ENCODE results near the gene RNH1.
A peak's percentile ranks its signal among the peaks of the same experiment; 100 is the strongest.

RNH1 gene

DNA sequence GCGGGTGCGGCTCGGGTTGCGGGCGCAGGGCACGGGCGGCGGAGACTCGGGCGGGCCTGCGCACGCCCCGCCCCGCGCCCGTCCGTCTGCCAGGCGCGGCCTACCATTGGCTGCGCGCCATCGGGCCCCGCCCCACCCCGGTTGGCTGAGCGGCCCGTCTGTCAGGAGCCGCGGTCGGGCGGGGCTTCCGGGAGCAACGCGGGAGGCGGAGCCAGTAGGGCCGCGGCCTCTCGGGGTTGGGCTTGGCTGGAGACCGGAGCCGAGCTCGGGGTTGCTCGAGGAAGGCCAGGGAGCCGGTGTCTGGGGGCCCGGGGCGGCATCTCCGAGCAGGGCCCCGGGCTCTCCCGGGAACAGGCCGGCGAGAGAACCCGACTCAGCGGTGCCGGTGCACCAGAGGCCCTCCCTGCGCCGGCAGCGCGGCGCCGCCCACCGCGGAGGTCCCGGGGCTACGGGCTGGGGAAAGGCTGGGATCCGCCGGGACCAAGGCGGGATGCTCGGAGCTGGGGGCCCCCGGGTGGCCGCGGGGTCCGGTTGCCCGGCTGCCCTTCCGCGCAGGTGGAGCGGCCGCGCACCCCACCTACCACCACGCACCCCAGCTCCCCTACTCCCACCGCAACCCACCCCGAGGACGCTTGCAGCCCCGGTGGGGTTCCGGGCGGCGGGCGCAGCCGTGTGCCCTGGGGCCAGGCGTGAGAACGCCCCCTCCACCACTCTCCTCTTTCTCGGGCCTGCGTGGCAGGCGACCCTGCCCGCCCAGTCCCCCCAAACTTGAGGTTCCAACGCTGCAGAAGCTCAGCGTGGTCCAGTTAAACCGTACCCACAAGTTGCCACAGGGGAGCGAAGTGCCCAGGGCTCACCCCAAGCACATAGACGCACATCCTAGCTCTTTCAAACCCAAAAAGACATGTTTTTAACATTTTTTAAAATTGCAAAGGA, 28.7 kb upstream of the RNH1 start, which contains the start of gene HRAS:
HRAS (minus strand) TSS at position 58 of the 936 bp plus-strand sequence.
- H3K4me3 ChIP-seq (ENCODE audit: low read depth, low read length), result peak within 1 kb of the TSS; percentile 66
- peak; percentile 94 for DNase-seq (ENCODE audit: low read depth)
- TF ChIP-seq POLR2A (IDR thresholded peaks at IDR 0.05; ENCODE audit: extremely low read depth, insufficient read length), result peak; percentile 79
- TF ChIP-seq, protein P1, sequence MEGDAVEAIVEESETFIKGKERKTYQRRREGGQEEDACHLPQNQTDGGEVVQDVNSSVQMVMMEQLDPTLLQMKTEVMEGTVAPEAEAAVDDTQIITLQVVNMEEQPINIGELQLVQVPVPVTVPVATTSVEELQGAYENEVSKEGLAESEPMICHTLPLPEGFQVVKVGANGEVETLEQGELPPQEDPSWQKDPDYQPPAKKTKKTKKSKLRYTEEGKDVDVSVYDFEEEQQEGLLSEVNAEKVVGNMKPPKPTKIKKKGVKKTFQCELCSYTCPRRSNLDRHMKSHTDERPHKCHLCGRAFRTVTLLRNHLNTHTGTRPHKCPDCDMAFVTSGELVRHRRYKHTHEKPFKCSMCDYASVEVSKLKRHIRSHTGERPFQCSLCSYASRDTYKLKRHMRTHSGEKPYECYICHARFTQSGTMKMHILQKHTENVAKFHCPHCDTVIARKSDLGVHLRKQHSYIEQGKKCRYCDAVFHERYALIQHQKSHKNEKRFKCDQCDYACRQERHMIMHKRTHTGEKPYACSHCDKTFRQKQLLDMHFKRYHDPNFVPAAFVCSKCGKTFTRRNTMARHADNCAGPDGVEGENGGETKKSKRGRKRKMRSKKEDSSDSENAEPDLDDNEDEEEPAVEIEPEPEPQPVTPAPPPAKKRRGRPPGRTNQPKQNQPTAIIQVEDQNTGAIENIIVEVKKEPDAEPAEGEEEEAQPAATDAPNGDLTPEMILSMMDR (IDR thresholded peaks at IDR 0.05; ENCODE audit: low read depth, low read length), result no peak

DNA sequence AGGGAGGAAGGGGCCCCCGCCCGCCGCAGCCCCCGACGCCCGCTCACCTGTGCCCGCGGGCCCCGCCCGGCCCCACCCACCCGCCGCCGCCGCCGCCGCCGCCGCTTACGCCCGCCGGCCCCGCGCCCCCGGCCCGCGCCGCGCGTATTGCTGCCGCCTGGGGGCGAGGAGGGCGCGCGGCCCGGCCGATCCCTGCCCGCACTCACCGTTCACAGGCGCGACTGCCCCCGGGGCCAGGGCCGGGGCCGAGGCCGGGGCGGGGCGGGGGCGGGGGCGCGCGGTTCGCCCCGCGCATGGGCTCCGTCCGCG, 28.1 kb upstream of the RNH1 start:
- DNase-seq (ENCODE audit: low read depth), result no peak
- TF ChIP-seq, protein P1 (IDR thresholded peaks at IDR 0.05; ENCODE audit: low read depth, low read length), result no peak
- TF ChIP-seq POLR2A (IDR thresholded peaks at IDR 0.05; ENCODE audit: extremely low read depth, insufficient read length) (no peak), MYC (IDR thresholded peaks at IDR 0.05; ENCODE audit: low read depth, low read length) (no peak)
- no peak overlapping the region for H3K4me3 ChIP-seq (ENCODE audit: low read depth, low read length)

DNA sequence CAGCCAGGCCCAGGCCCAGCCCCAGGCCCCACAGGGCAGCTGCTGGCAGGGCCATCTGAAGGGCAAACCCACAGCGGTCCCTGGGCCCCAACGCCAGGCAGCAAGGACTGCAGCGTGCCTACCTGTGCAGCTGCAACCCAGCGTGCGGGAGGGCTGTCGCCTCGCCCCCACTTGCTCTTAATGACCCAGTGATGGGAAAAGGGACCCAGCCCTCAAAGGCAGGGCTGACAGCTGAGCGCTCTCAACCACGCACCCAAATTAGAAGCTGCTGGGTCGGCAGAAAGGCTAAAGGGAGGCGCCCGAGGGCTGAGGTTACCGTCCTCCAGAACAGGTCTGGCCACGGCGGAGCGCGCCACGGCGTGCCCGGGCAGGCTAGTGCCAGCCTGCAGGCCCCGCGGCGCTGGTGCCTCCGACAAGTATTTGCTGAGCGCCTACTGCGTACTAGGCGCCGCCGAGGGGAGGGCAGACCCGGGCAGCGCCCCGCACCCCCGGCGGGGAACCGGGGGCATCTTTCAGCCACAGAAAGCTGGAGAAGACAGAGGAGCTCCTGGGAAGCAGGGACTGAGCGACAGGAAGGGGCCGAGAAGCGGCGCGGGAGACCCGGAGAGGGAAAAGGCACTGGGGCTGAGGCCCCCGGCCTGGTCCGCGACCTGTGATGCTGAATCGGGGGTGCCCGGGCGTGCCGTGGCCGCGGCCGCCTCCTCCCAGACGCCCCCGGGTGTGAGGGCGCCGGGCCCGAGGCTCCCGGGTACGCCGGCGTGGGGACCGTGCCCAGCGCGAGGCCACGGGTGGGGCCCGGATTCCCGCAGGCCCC, 27.6 kb upstream of the RNH1 start:
- DNase-seq (ENCODE audit: low read depth), result peak; percentile 42
- TF ChIP-seq POLR2A (IDR thresholded peaks at IDR 0.05; ENCODE audit: extremely low read depth, insufficient read length), result no peak
- peak overlapping the region; percentile 57 for H3K4me3 ChIP-seq (ENCODE audit: low read depth, low read length)

DNA sequence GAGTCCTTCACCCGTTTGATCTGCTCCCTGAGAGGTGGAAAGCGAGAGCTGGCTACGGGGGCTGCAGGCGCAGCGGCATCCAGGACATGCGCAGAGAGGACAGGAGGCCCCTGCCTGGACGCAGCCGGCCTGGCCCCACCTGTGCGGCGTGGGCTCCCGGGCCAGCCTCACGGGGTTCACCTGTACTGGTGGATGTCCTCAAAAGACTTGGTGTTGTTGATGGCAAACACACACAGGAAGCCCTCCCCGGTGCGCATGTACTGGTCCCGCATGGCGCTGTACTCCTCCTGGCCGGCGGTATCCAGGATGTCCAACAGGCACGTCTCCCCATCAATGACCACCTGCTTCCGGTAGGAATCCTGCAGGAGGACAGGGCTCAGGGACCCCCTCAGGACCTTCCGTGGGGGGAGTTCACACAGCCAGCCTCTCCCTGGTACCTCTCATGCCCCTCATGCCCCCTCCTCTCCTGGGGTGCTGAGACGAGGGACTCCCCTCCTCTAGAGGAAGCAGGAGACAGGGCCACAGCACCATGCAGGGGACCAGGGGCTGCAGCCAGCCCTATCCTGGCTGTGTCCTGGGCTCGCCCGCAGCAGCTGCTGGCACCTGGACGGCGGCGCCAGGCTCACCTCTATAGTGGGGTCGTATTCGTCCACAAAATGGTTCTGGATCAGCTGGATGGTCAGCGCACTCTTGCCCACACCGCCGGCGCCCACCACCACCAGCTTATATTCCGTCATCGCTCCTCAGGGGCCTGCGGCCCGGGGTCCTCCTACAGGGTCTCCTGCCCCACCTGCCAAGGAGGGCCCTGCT, 26.7 kb upstream of the RNH1 start:
- TF ChIP-seq, protein P2, sequence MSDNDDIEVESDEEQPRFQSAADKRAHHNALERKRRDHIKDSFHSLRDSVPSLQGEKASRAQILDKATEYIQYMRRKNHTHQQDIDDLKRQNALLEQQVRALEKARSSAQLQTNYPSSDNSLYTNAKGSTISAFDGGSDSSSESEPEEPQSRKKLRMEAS (IDR thresholded peaks at IDR 0.05; ENCODE audit: low read depth, low read length), result no peak
- TF ChIP-seq POLR2A (IDR thresholded peaks at IDR 0.05; ENCODE audit: extremely low read depth, insufficient read length) (no peak), MYC (IDR thresholded peaks at IDR 0.05; ENCODE audit: low read depth, low read length) (no peak)
- TF ChIP-seq, protein P1 (IDR thresholded peaks at IDR 0.05; ENCODE audit: low read depth, low read length), result no peak
- H3K4me3 ChIP-seq (ENCODE audit: low read depth, low read length), result no peak overlapping the region
- no peak for DNase-seq (ENCODE audit: low read depth)

DNA sequence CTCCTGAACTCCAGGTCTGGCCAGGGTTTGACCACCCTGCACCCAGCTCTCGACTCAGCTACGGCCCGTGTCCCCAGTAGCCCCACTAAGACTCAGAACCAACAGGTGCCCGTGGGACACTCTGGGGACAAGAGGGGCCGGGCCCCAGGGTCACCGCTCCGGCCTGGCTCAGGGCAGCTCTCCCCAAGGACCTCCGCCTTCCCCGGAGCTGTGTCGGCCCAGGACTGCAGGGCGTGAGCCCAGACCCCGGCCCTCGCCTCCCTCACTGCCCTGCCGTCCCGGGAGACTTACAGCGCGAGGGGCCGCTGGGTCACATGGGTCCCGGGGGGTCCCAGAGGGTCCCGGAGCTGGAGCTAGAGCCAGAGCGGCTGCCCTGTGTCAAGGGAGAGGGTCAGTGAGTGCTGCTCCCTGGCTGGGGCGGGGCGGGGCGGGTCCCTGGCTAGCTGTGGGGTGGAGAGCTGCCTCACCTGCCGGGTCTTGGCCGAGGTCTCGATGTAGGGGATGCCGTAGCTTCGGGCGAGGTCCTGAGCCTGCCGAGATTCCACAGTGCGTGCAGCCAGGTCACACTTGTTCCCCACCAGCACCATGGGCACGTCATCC, 26.0 kb upstream of the RNH1 start:
- DNase-seq (ENCODE audit: low read depth), result no peak
- TF ChIP-seq, protein P2 (IDR thresholded peaks at IDR 0.05; ENCODE audit: low read depth, low read length), result no peak
- TF ChIP-seq, protein P1 (IDR thresholded peaks at IDR 0.05; ENCODE audit: low read depth, low read length), result no peak
- TF ChIP-seq MYC (IDR thresholded peaks at IDR 0.05; ENCODE audit: low read depth, low read length) (no peak), POLR2A (IDR thresholded peaks at IDR 0.05; ENCODE audit: extremely low read depth, insufficient read length) (no peak)

More for the DNA sequence above, 26.0 kb upstream of the RNH1 start:
- H3K4me3 ChIP-seq (ENCODE audit: low read depth, low read length), result no peak overlapping the region
